Kasumi-1 (cell line): ENCODE data around the gene NEK10.
A peak's percentile ranks its signal among the peaks of the same experiment; 100 is the strongest.

Experiments used
- DNase-seq, 2 experiments: peaks; one replicate each; lab custom pipeline; 2025; lab: John Stamatoyannopoulos, UW

The NEK10 gene

DNA sequence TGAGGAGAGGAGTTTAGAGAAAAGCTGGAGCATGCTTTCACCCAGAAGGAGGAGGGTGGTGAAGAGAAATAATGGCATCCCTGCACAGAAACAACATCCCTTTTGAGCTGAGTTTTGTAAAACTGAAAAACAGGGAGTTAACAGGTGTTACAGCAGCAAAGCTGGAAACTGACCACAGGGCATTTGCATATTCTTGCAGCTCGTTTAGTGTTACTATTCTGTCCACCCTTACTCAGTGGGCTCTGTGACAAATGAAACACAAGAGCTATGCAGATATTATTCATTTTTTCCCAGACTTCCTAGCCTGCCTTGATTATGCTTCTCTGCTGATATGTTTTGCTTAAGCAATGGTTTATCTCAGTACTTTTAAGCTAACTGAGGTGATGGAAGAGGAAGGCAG lies 272.0 kb downstream of the NEK10 start:
- DNase-seq: no peak

DNA sequence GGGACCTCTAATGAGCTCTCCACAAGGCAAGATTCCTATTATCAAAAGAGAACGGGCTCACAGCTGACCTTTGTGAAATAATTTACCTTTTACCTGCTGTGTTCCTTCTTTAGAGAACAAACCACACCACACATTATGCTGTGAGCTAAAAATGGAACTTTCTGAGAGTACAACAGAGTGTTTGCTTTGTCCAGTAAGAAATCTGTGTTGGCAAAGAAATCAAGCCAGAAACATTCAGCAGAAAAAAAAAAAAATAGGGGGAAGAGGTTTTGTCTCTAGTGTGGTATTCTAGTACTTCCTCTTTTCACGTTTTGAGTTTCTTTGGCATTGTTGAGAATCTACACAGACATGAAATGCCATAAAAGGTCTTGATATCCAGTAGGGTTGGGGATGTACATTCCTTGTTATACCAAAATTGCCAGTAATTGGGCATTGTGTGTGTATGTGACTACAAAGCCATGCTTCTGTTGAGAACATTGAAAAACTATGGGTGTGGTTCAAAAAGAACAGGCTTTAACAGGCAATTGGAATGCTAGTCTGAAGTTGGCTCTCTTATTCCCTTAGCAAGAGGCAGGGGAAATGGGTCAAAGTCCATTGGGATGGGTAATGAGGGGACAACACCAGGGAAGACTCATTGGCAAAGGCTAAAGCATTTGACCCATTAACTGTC lies 273.5 kb downstream of the NEK10 start:
- DNase-seq: peak; percentile 82 to 87

GRCh38 chr3:27094721-27095120 lies 274.5 kb downstream of the NEK10 start:
- DNase-seq: peak; percentile 68 to 71

DNA sequence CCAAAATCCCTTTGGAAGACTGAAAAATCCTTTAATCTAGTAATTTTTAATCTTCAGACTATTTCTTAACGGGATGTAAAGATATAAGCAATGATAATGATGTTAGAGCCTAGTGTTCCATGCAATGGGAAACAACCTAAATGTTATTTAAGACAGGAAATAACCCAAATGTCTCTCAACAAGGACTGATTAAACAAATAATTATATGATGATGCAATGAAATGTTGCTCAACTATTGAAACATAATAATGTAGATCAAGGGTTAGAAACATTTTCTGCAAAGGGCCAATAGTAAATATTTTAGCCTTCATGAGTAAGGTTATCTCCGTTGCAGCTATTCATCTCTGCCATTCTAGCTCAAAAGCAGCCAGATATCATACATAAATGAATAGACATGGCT lies 275.4 kb downstream of the NEK10 start:
- no peak for DNase-seq

- DNase-seq: no peak
Observed at GRCh38 chr3:27090275-27091041, 278.7 kb downstream of the NEK10 start.

- DNase-seq: no peak
Observed at GRCh38 chr3:27089645-27090044, 279.5 kb downstream of the NEK10 start.

- DNase-seq: no peak
Observed at GRCh38 chr3:27089068-27089467, 280.1 kb downstream of the NEK10 start.

DNA sequence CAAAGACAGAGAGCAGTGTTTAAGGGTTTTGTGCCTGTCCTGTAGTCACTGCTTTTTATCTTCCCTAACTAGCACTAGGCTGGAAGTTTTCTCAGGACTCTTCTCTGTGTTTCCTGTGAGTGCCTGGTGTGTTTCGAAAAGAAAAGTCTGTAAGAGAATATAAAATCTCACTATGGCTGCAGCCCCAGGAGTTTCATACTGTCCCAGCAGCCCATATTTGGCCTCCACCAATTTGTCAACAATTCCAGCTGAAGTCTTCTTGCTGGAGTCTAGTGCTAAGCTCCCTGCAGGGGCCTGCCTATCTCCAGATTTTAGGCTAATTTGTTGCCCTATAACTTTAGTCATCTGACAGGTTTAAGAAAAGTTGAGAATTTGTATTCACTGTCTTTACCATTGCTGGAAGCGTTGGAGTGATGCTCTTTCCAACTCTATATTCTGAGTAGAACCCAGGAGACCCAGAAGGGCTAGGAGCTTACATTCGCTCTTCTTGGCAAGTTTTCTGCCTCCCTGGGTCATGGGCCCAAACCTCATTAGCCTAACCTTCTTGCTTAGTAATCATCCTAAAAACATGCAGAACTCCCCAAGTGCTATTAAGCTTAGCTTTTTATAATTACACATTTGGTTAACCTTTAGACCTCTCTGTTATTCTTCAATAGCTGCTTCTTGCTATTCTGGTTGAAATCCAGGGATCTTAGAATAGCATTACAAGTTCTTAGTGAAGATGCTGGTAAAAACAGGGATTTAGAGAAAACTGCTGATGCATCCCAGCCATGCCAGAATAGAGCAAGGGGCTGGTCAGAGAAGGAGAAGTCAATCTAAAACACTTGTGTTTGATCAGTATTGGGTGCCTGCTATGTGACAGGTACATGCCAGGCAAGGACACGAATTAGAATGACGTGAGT lies 283.1 kb downstream of the NEK10 start:
- DNase-seq: no peak

DNA sequence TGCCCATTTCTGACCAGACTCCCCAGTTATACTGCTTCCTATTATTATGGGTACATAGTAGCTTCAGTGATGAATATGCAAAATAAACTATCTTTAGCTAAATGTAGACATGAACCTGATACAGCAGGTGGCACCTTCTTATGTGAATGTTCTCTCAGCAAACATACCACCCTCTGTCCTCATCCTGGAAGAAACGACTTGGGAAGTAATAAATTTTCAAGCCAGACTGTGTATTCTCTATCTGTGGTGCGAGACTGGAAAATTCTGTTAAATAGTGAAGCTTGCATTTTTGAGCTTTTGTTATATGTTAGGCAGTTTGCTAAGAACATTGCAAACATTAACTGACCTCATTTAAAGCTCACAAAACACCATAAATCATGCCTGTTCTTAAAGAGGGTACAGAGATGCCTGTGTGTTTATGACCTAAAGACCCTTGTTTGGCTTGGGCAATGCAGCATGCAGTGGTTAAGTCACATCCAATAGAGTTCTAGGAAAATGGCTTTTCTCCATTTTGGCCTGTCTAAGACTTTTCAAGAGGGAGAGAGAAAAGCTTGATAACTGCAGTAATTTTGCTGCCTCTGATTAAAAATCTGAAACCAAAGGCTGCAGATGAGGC lies 287.1 kb downstream of the NEK10 start:
- DNase-seq: no peak

GRCh38 chr3:27081566-27081965 lies 287.6 kb downstream of the NEK10 start:
- DNase-seq: no peak

DNA sequence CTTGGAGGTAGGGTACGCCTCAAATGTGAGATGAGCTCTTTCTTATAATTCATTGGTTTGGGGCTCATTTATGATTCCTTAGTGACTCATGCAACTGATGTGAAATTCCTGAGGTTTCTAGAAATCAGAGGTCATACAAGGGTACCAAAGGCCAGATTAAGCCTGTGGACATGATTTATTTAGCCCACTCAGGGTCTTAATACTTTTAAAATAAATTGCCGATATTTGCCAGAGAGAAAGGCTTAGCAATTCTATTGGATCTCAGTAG lies 289.0 kb downstream of the NEK10 start:
- no peak for DNase-seq

DNA sequence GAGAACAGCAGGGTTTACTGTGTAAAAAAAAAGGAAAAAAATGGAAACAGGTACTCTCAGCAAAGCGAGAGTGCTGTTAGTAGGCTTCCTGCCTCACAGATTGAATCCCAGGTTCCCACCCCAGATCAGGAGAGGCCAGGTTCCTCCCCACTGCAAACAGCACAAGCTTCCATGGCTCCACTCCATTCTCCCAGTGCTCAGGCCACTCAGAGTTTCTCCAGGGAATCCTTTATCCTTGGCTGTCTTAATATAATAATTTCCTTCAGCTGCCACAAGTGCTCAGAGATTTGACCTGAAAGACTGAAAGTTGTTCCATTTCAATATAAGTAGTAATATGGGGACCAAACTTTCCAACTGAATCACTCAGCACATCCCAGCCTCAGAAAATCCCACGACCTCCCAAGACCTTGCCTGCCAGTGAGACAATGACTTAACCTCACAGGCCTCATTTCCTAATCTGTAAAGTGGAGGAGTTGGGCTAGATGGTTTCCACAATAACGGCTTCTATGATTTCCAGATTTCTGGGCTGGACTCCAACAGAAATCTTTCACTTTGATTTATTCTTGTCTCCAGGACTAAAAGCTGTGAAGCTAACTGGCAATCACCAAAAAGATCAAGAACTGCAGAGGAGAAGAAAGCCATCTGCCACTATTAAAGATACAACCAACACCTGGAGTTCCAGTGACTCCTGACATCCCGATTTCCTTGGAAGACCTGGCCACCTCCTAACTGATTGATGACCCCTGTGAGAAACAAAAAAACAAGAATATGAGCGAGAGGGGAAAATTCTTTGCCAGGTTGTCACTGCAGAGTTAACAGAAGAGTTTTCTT lies 289.5 kb downstream of the NEK10 start:
- DNase-seq: no peak

DNA sequence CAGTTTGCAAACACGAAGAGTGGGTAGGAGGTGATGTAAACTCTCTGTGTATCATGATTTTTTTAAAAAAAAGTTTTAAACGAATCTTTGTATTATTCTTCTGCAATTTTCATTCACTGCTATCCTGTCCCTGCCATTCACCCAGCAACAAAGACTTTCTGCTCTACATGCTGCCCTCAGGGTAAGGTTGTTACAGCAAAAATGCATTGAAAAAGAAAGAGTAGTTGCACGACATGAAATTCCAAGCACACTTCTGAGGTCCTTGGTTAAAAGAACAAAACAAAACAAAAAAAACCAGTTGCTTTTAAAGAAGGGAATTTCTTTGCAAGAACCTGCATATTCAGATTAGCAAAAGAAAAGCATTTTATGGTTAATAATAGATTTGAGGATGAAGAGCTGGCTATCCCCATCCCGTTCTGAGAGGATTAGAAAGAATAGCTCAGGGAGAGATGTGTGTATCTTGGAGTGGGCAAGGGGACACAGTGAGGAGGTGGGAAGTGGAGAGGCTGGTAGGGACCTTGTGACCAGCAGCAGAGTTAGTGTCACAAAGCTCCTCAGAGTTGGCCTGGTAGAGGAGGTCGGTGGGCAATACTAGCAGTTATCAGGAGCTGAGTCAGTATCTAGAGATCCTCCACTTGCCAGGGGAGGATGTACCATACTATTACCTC lies 290.8 kb downstream of the NEK10 start:
- no peak for DNase-seq

DNA sequence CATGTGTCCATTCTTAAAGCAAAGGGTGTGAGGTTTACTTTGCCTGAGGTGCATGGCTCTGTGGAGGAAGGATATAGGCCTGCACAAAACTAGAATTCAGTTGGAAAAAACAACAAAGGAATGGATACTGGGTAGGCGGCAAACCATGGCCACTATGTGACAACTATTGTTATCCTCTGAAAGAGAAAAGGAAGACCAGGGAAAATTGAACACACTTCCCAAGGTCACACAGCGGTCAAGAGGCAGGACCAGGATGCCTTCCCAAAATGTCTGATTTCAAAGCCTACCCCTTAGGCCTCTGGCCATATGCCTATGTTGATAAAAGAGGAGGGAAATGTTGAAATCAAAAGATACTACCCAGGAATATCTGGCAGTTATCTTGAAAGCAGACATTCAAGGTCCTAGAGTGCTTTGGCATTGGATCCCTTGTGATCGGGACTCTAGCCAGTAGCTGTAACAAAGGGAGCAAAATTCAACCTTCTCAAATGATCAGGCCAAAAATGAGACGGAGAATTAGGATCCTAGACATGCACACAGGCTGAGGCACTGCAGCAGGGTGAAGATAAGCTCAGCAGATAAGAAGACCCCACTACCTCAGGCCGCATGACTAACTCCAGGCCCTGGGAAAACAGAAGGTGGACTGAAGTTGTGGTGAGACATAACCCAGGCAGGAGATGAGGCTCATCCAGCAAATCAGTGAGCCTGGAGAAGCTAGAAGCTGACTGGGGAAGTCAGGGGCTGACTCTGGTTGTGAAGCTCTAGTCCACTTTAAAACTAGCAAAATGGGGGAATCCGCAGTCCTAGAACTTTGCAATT lies 292.2 kb downstream of the NEK10 start:
- DNase-seq: no peak

DNA sequence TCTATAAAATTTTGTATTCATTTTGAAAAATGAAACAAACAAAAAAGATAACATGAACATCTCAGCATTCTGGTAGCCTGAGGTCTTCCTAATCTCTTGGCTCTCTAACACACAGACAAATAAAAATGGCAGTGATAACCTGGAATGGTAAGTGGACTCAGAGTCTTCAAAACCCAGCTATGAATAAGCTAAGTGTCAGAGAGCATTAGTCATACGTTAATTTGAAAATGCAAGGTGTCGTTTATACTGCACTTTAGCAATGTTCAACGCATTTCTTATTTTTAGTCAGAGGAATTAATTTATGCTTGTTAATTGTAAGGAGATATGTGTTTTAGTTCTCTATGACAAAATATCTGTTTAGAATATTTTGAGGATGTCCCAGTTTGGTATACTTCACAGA lies 294.3 kb downstream of the NEK10 start:
- no peak for DNase-seq

DNA sequence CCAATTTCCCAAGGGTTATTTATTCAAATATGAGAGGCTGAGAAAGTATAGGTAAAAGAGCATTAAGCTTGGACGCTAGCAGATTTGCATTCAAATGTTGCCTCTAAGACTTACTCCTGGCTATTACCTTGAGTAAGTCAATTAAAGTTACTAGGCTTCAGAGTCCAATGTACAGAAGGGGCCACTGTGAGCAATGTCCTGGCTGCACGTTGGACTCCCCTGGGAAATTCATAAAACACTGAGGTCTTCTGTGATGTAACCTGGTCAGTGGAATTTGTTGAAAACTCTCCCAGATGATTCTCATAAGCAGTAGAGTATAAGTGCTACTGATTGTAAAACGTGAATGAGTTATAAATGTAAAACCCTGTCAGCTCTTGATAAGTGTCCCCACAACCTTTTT lies 295.3 kb downstream of the NEK10 start:
- DNase-seq: no peak

DNA sequence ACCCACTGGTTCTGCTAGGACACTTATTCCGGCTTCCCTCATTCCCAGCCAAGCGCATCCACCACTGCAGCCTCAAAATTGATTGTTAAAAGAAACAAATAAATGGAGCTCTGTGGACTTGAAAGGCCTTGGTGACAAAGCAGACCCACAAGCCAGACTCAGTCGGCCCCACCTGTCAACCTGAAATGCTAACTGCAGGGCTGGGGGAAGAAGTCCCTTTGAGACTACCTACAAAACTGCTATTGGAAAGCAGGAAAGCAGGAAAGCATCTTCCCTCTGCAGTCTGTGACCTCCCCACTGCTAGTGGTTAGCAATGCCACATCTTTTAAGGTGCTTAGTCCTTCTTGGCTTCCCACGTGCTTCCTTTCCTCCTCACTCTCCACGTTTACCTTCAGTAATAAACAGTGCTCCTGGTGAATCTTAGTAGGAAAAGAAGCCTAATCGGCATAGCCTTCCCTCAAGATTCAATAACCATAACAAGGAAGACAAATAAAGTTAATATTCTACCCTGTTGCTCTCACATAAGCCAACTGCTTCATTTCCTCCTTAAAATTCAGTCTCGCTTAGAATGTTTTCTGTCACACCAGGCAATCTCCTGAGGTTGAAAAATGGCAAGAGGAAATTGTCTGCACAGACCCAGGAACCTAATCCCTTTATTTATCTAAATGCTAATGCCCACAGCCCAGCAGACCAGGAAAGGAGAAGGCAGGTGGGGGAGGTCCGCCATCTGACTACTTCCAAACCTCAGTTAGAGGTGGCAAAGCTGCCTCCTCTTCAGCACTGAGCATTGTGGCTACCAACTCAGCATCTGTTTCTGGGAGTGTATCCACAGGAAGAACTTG lies 296.2 kb downstream of the NEK10 start:
- no peak for DNase-seq

DNA sequence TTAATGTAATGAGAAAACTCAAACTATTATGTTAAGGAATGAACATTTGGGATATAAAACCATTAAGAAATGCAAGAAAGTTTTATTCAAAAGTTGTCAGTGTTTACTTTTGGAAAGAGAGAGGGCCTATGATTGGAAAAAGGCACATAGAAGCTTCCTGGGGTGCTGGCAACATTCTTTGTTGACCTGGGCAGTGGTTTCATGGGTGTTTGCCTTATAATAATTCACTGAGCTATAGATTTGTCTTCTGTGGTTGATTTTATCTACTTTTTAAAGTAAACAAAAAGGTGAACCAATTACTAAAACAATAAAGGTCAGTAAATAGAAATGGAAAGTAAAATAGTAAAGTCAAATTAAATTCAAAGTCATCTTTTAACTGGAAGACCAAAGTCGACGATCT lies 308.8 kb downstream of the NEK10 start:
- DNase-seq: no peak
